ENCODE results near the gene RNU1-2.
"Not testable (repeated sequence)": the region's sequence is repeated elsewhere in the genome, so short reads cannot be mapped to it uniquely, and the experiment has no call there.

RNU1-2 gene

GRCh38 chr1:16895598-16896315, at the start of gene RNU1-2:
Gene RNU1-2 (plus strand): TSS chr1:16895980.
- peak; percentile 64 for DNase-seq

- DNase-seq, result not testable (repeated sequence)
Measured at GRCh38 chr1:16856201-16856600, 39.6 kb upstream of the RNU1-2 start.

- not testable (repeated sequence) for DNase-seq
Measured at GRCh38 chr1:16859167-16860041, 36.4 kb upstream of the RNU1-2 start.

GRCh38 chr1:16860048-16860447, 35.7 kb upstream of the RNU1-2 start:
- not testable (repeated sequence) for DNase-seq

- not testable (repeated sequence) for DNase-seq
Measured at GRCh38 chr1:16861832-16862245, 33.9 kb upstream of the RNU1-2 start.

GRCh38 chr1:16862415-16862814, 33.4 kb upstream of the RNU1-2 start:
- DNase-seq, result not testable (repeated sequence)

- not testable (repeated sequence) for DNase-seq
Measured at GRCh38 chr1:16863024-16863423, 32.8 kb upstream of the RNU1-2 start.

- DNase-seq, result not testable (repeated sequence)
Measured at GRCh38 chr1:16866926-16867707, 28.7 kb upstream of the RNU1-2 start.

GRCh38 chr1:16868787-16869186, 27.0 kb upstream of the RNU1-2 start:
- DNase-seq, result not testable (repeated sequence)

- DNase-seq, result not testable (repeated sequence)
Measured at GRCh38 chr1:16869996-16870395, 25.8 kb upstream of the RNU1-2 start.

GRCh38 chr1:16871171-16871570, 24.6 kb upstream of the RNU1-2 start:
- not testable (repeated sequence) for DNase-seq

GRCh38 chr1:16872152-16873075, 23.4 kb upstream of the RNU1-2 start:
- DNase-seq, result not testable (repeated sequence)

- not testable (repeated sequence) for DNase-seq
Measured at GRCh38 chr1:16873076-16873879, 22.5 kb upstream of the RNU1-2 start.

- not testable (repeated sequence) for DNase-seq
Measured at GRCh38 chr1:16874968-16875765, 20.6 kb upstream of the RNU1-2 start.

GRCh38 chr1:16881742-16882141, 14.0 kb upstream of the RNU1-2 start:
- not testable (repeated sequence) for DNase-seq

GRCh38 chr1:16882986-16883385, 12.8 kb upstream of the RNU1-2 start:
- no peak for DNase-seq

- DNase-seq, result not testable (repeated sequence)
Measured at GRCh38 chr1:16884487-16884886, 11.3 kb upstream of the RNU1-2 start.

- no peak for DNase-seq
Measured at GRCh38 chr1:16886860-16887605, 8.7 kb upstream of the RNU1-2 start.

Measured in NCI-H1417 treated with DMSO at 0.1 percent for 48 hours (cell line).